OCI-LY1 (cell line): ENCODE data around the gene SLC4A5.

Source experiments
- H2AFZ ChIP-seq: fragments of 200-600 bp; sonication (generic), shearing (Covaris generic); 2 replicates; pipeline ENCODE4 v1.6.0; 2014; ENCODE audit warnings: antibody characterized with exemption, mild to moderate bottlenecking, low read length
- H3F3A ChIP-seq: fragments of 200-600 bp; sonication (generic), shearing (Covaris generic); 2 replicates; pipeline ENCODE4 v1.6.0; 2014; ENCODE audit warnings: mild to moderate bottlenecking, antibody characterized with exemption, low read length, moderate library complexity; ENCODE audit not compliant: insufficient read depth
- H3K27ac ChIP-seq: fragments of 200-600 bp; sonication (generic); 2 replicates; pipeline ENCODE4 v1.5.1; 2014; ENCODE audit warnings: low read length, mixed run types, mild to moderate bottlenecking, low read depth; ENCODE audit not compliant: poor library complexity, severe bottlenecking
- H3K27me3 ChIP-seq: fragments of 200-600 bp; sonication (generic); 2 replicates; pipeline ENCODE4 v1.6.0; 2014; ENCODE audit warnings: antibody characterized with exemption, mild to moderate bottlenecking, low read length, moderate library complexity; ENCODE audit not compliant: insufficient read depth
- H3K36me3 ChIP-seq: fragments of 200-600 bp; sonication (generic); 2 replicates; pipeline ENCODE4 v1.6.1; 2014; ENCODE audit warnings: mild to moderate bottlenecking, antibody characterized with exemption, low read length, moderate library complexity, mixed read lengths; ENCODE audit not compliant: insufficient read depth
- H3K4me1 ChIP-seq: fragments of 200-600 bp; sonication (generic); 2 replicates; pipeline ENCODE4 v1.5.1; 2014; ENCODE audit warnings: mild to moderate bottlenecking, low read length, moderate library complexity; ENCODE audit not compliant: insufficient read depth, severe bottlenecking
- H3K4me2 ChIP-seq: fragments of 200-600 bp; sonication (generic), shearing (Covaris generic); 2 replicates; pipeline ENCODE4 v1.6.1; 2014; ENCODE audit warnings: low read length
- H3K4me3 ChIP-seq: fragments of 200-600 bp; sonication (generic); 2 replicates; pipeline ENCODE4 v1.5.1; 2014; ENCODE audit warnings: low read length, low read depth, mild to moderate bottlenecking, mixed read lengths; ENCODE audit not compliant: poor library complexity, severe bottlenecking
- H3K79me2 ChIP-seq: fragments of 200-600 bp; shearing (Covaris generic); 2 replicates; pipeline ENCODE4 v1.6.1; 2016; ENCODE audit warnings: mixed run types, low read length, mixed read lengths; ENCODE audit not compliant: insufficient read depth
- H3K9ac ChIP-seq: fragments of 200-600 bp; sonication (generic), shearing (Covaris generic); 2 replicates; pipeline ENCODE4 v1.6.1; 2014; ENCODE audit warnings: mild to moderate bottlenecking, low read length, mixed read lengths
- H3K9me2 ChIP-seq: fragments of 200-600 bp; sonication (generic), shearing (Covaris generic); 2 replicates; pipeline ENCODE4 v1.6.1; 2014; ENCODE audit warnings: low read depth, mild to moderate bottlenecking, low read length, mixed read lengths
- H3K9me3 ChIP-seq: fragments of 200-600 bp; shearing (Covaris generic); 2 replicates; pipeline ENCODE4 v1.6.1; 2014; ENCODE audit warnings: low read length, mixed read lengths
- H4K20me1 ChIP-seq: fragments of 200-600 bp; sonication (generic), shearing (Covaris generic); 2 replicates; pipeline ENCODE4 v1.6.0; 2016; ENCODE audit warnings: mild to moderate bottlenecking, low read length; ENCODE audit not compliant: insufficient read depth
- CTCF ChIP-seq: fragments of 200-600 bp; sonication (generic), shearing (Covaris generic); IDR thresholded peaks from 2 replicates; pipeline ENCODE4 v1.5.1; 2017; ENCODE audit warnings: mild to moderate bottlenecking, antibody characterized with exemption, low read length, moderate library complexity, mixed read lengths
- EZH2 ChIP-seq: fragments of 200-600 bp; sonication (generic), shearing (Covaris generic); IDR thresholded peaks from 2 replicates; pipeline ENCODE4 v1.8.0; 2017; ENCODE audit warnings: borderline replicate concordance, mixed run types, mild to moderate bottlenecking, antibody characterized with exemption, low read length, moderate library complexity, mixed read lengths

The SLC4A5 gene

GRCh38 chr2:74381751-74382150 is 38.5 kb upstream of the SLC4A5 start:
- Histone ChIP-seq H3K27ac (no peak overlapping the region), H3K9me2 (no peaks in the 10 kb centered on the region), H3K27me3 (no peaks in the 10 kb centered on the region), H4K20me1 (no peaks in the 10 kb centered on the region), H3K9me3 (no peaks in the 10 kb centered on the region), H3K9ac (no peak overlapping the region), H3K36me3 (peaks cover 20% of the 10 kb centered on the region; the same call in 1 of the 2 replicates), H3K79me2 (no peaks in the 10 kb centered on the region), H3K4me3 (no peak overlapping the region), H2AFZ (no peak overlapping the region), H3K4me2 (no peak overlapping the region), H3K4me1 (peaks cover 11% of the 10 kb centered on the region), H3F3A (no peaks in the 10 kb centered on the region)
- TF ChIP-seq CTCF (no peak), EZH2 (no peak)

- Histone ChIP-seq H3K27me3 (no peaks in the 10 kb centered on the region), H3K36me3 (peaks cover 26% of the 10 kb centered on the region; the same call in 1 of the 2 replicates), H3K9me2 (no peaks in the 10 kb centered on the region), H3F3A (no peaks in the 10 kb centered on the region), H3K79me2 (no peaks in the 10 kb centered on the region), H3K9me3 (no peaks in the 10 kb centered on the region), H3K27ac (no peak within 1 kb of the TSS), H3K4me3 (peak within 1 kb of the TSS; percentile 47), H3K4me2 (peak within 1 kb of the TSS; percentile 64), H3K4me1 (peaks cover 17% of the 10 kb centered on the region), H4K20me1 (no peaks in the 10 kb centered on the region), H2AFZ (no peak within 1 kb of the TSS), H3K9ac (peak within 1 kb of the TSS; percentile 55; the same call in 1 of the 2 replicates)
- no peak for TF ChIP-seq EZH2
- no peak for TF ChIP-seq CTCF
Measured at GRCh38 chr2:74379851-74380789, 36.9 kb upstream of the SLC4A5 start, which contains the start of gene DCTN1. Gene DCTN1 (minus strand): TSS chr2:74380311. CDS start chr2:74380037, 274 bp downstream.

- H4K20me1 ChIP-seq: no peaks in the 10 kb centered on the region
- H2AFZ ChIP-seq: no peak overlapping the region
- H3K4me2 ChIP-seq: no peak overlapping the region
- no peak overlapping the region for H3K4me3 ChIP-seq
- TF ChIP-seq EZH2 (no peak), CTCF (no peak)
- H3K36me3 ChIP-seq: peaks cover 26% of the 10 kb centered on the region; the same call in 1 of the 2 replicates
- H3K27me3 ChIP-seq: no peaks in the 10 kb centered on the region
- no peaks in the 10 kb centered on the region for H3K9me2 ChIP-seq
- no peak overlapping the region for H3K27ac ChIP-seq
- H3K9me3 ChIP-seq: no peaks in the 10 kb centered on the region
- peaks cover 17% of the 10 kb centered on the region for H3K4me1 ChIP-seq
- H3F3A ChIP-seq: no peaks in the 10 kb centered on the region
- no peak overlapping the region for H3K9ac ChIP-seq
- H3K79me2 ChIP-seq: no peaks in the 10 kb centered on the region
Measured at GRCh38 chr2:74378007-74378406, 34.8 kb upstream of the SLC4A5 start.
